Mononuclear cell (primary cell): ENCODE measurements around the gene LRMDA. TPM values are rescaled to one million over a fixed set of nuclear protein-coding genes. Genes with fewer than 3 reads are reported as not detected.

ENCODE experiments used
- H3K27me3 ChIP-seq: 2 replicates; pipeline ENCODE4 v1.6.0; 2011; ENCODE audit warnings: low read length, control low read depth; ENCODE audit not compliant: insufficient read depth
- H3K4me1 ChIP-seq: 2 replicates; pipeline ENCODE4 v1.5.1; 2011; ENCODE audit warnings: mild to moderate bottlenecking, low read length, control low read depth; ENCODE audit not compliant: insufficient read depth
- H3K4me3 ChIP-seq: 2 replicates; pipeline ENCODE4 v1.5.1; 2011; ENCODE audit warnings: mild to moderate bottlenecking, low read length, moderate library complexity
- H3K9me3 ChIP-seq: 2 replicates; pipeline ENCODE4 v1.5.1; 2011; ENCODE audit warnings: low read depth, mild to moderate bottlenecking, control low read depth, low read length
- total RNA-seq: library from RNA; depleted of rRNA; stranded (reverse); fragments of >200 nt; gene quantifications from one replicate; pipeline ENCODE4 v1.2.3, GENCODE V29; 2012

LRMDA gene
- total RNA-seq, 1 donor, result 7.6 TPM

GRCh38 chr10:75771606-75772005, 340.2 kb downstream of the LRMDA start:
- no peaks in the 10 kb centered on the region for H3K9me3 ChIP-seq
- peaks cover 18% of the 10 kb centered on the region for H3K4me1 ChIP-seq
- H3K4me3 ChIP-seq, result no peak overlapping the region
- H3K27me3 ChIP-seq, result no peaks in the 10 kb centered on the region

DNA sequence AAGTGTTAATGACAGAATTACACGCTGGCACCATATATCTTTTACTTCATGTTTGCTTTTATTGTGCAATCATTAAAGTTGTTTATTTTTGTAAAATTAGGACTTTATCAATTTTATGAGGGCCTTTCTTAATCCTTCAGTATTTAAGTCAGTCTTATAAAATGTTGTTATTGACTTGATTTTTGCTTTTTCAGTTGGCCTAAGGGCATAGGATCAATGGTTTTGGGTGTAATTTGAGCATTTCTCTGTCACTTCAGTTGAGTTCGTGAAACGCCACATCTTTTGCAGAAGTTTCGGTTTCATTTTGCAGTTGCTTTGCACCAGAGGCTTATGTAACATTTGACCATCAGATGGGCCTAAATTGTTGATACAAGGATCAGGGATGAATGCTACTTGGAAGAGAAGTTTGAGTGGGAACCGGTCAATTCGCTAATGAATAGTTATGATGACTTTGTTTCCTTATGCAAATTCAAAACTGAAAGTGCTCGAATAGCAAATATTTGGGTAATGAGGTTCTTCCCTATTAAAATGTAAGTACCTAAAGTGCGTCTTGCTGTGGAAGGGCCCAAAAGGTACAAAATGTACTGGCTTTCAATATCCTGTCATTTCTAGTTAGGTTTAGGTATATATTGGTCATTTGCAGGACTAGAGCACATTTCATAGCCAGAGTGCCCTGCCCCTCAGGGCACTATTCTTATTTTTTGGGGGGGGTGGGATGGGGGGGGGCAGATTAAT, 340.9 kb downstream of the LRMDA start:
- H3K4me3 ChIP-seq, result peak overlapping the region; percentile 22
- peaks cover 18% of the 10 kb centered on the region for H3K4me1 ChIP-seq
- no peaks in the 10 kb centered on the region for H3K9me3 ChIP-seq
- no peaks in the 10 kb centered on the region for H3K27me3 ChIP-seq

DNA sequence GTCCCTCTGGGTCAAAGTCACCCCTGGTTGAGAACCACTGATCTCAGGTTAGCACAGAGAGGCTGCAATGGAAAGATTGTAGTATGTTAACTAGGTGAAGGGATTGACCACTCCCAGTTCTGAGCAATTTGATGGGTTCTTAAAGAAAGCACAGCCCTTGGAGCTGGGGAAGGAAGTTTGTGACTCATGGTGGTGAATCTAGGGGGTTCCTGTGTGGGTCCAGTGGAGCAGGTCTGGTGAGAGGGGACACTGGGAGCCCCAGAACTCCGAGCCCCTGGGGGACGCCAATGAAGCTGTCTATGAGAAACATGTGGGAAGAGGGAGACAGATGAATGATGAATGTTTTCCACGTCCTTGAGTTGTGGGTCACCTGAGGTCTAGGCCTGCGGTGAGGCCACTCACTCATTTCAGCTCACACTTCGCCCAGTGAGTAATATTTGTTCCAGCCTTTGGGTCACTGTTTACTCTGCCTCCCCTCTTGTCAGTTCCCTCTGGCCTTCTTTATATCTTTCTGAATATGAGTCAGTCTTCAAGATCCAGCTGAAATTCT, 341.9 kb downstream of the LRMDA start:
- Histone ChIP-seq H3K9me3 (no peaks in the 10 kb centered on the region), H3K4me3 (no peak overlapping the region), H3K27me3 (no peaks in the 10 kb centered on the region), H3K4me1 (peaks cover 18% of the 10 kb centered on the region)

- Histone ChIP-seq H3K4me3 (no peak overlapping the region), H3K9me3 (no peaks in the 10 kb centered on the region), H3K4me1 (peaks cover 18% of the 10 kb centered on the region), H3K27me3 (no peaks in the 10 kb centered on the region)
These were observed 342.7 kb downstream of the LRMDA start for GRCh38 chr10:75773813-75774782.

GRCh38 chr10:75774783-75775490, 343.5 kb downstream of the LRMDA start:
- Histone ChIP-seq H3K9me3 (no peaks in the 10 kb centered on the region), H3K4me3 (no peak overlapping the region), H3K4me1 (peaks cover 18% of the 10 kb centered on the region), H3K27me3 (no peaks in the 10 kb centered on the region)

- Histone ChIP-seq H3K27me3 (no peaks in the 10 kb centered on the region), H3K9me3 (no peaks in the 10 kb centered on the region), H3K4me3 (no peak overlapping the region), H3K4me1 (peaks cover 9% of the 10 kb centered on the region)
These were observed 345.5 kb downstream of the LRMDA start for GRCh38 chr10:75776738-75777504.

DNA sequence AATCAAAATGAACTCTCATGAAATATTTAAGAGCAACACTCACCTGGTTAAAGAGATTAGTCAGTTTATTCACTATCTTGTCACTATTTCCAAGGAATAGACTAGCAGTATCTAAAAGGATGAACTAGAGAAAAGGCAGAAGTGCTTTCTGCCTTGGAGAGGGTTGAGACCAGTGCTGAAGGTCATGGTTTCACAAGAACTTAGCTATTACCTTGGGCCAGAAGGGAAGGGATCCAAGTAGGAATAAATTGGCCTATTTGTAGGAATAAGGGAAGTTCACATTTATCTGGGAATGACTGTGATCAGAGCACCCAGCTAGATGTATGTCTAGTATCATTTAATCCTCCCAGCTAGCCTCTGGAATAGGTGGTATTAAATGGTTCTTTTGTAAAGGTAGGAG, 347.2 kb downstream of the LRMDA start:
- Histone ChIP-seq H3K4me1 (no peaks in the 10 kb centered on the region), H3K4me3 (no peak overlapping the region)

GRCh38 chr10:75779276-75779675, 347.9 kb downstream of the LRMDA start:
- Histone ChIP-seq H3K27me3 (no peaks in the 10 kb centered on the region), H3K9me3 (no peaks in the 10 kb centered on the region), H3K4me1 (no peaks in the 10 kb centered on the region), H3K4me3 (no peak overlapping the region)

More for the DNA sequence above, 347.2 kb downstream of the LRMDA start:
- no peaks in the 10 kb centered on the region for H3K9me3 ChIP-seq
- H3K27me3 ChIP-seq, result no peaks in the 10 kb centered on the region

- Histone ChIP-seq H3K27me3 (no peaks in the 10 kb centered on the region), H3K4me3 (no peak overlapping the region), H3K4me1 (no peaks in the 10 kb centered on the region), H3K9me3 (no peaks in the 10 kb centered on the region)
These were observed 351.2 kb downstream of the LRMDA start for GRCh38 chr10:75782463-75783248.

- Histone ChIP-seq H3K4me1 (no peaks in the 10 kb centered on the region), H3K4me3 (no peak overlapping the region), H3K27me3 (no peaks in the 10 kb centered on the region), H3K9me3 (no peaks in the 10 kb centered on the region)
These were observed 357.2 kb downstream of the LRMDA start for GRCh38 chr10:75788394-75789205.

DNA sequence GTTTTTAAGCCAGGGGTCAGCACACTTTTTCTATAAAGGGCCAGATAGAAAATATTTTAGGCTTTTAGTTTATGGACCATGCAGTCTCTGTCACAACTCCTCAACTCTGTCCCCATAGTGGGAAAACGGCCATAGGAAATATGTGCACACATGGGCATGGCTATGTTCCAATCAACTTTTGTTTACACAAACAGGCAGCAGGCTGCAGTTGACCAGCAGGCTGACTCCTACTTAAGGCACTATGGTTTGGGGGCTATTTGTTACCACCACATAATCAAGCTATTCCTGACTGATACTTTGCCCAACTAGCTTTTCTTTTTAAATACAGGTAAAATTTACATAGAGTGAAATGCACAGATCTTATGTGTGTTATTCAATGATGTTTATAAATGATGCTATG, 362.4 kb downstream of the LRMDA start:
- H3K4me3 ChIP-seq, result no peak overlapping the region
- H3K27me3 ChIP-seq, result no peaks in the 10 kb centered on the region
- H3K9me3 ChIP-seq, result peaks cover 5% of the 10 kb centered on the region
- no peaks in the 10 kb centered on the region for H3K4me1 ChIP-seq

DNA sequence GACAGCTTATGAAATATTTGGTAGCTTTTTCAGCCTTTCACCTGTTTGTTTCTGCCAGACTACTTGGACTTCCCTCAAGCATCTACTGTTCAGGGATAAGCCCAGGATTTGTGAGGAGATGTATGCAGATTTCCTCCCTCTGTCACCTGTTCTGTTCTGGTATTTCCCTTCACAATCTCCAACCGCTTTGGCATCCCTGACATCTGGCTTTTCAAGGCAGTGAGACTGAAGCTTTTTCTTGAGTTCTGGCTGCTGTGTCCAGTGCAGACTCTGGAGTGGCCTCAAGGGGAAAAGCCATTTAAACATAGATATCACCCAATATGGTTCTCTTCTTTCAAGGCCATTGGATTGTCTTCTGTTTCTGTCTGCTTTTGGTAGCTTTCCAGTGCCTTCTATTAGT, 369.7 kb downstream of the LRMDA start:
- Histone ChIP-seq H3K4me1 (no peaks in the 10 kb centered on the region), H3K4me3 (no peak overlapping the region), H3K27me3 (no peaks in the 10 kb centered on the region), H3K9me3 (peaks cover 1% of the 10 kb centered on the region)

GRCh38 chr10:75801661-75802060, 370.2 kb downstream of the LRMDA start:
- H3K27me3 ChIP-seq, result no peaks in the 10 kb centered on the region
- H3K9me3 ChIP-seq, result no peaks in the 10 kb centered on the region
- no peak overlapping the region for H3K4me3 ChIP-seq
- no peaks in the 10 kb centered on the region for H3K4me1 ChIP-seq
